Activated T-helper 1 cell treated with anti-CD3 and anti-CD28 coated beads, Interleukin-12 subunit alpha, Interleukin-12 subunit beta, Interleukin-2, Interleukin-4 antibody, amounts not matched to agents 30 ng/mL and 10 ng/mL and 1 ng/mL, durations not matched to agents 14 hours and 24 hours and 36 hours (primary cell): Measurements from ENCODE around the gene RGS19. TPM values are rescaled to one million over a fixed set of nuclear protein-coding genes. Genes with fewer than 3 reads are reported as not detected.

Experiments
- DNase-seq: peaks from one replicate; pipeline ENCODE4 v3.0.0; 2021; ENCODE audit warnings: low spot score
- H3K27ac Mint-ChIP-seq: one replicate; pipeline ENCODE4 v1.8.0; 2021; ENCODE audit warnings: mild to moderate bottlenecking, mixed read lengths
- H3K27me3 Mint-ChIP-seq: one replicate; pipeline ENCODE4 v1.8.0; 2022; ENCODE audit warnings: mild to moderate bottlenecking, moderate library complexity, mixed read lengths; ENCODE audit not compliant: insufficient read depth
- H3K36me3 Mint-ChIP-seq: one replicate; pipeline ENCODE4 v1.8.0; 2021; ENCODE audit warnings: low read depth, mixed read lengths
- H3K4me1 Mint-ChIP-seq: one replicate; pipeline ENCODE4 v1.8.0; 2021; ENCODE audit warnings: low read depth, mixed read lengths
- H3K4me3 Mint-ChIP-seq: one replicate; pipeline ENCODE4 v1.8.0; 2021; ENCODE audit warnings: mild to moderate bottlenecking, moderate library complexity, mixed read lengths
- H3K9me3 Mint-ChIP-seq: one replicate; pipeline ENCODE4 v1.8.0; 2021; ENCODE audit warnings: mixed read lengths
- intact Hi-C: fragments of 100-400 bp; cut with micrococcal nuclease; formaldehyde crosslinking; loops from one replicate; pipeline ENCODE4 v1.15.1; 2024
- total RNA-seq: library from RNA; stranded (reverse); gene quantifications from 2 replicates; pipeline ENCODE4 v1.2.3, GENCODE V29; 2022

Gene RGS19
- total RNA-seq, 1 donor from 2014 or later, result 54.7 TPM

DNA sequence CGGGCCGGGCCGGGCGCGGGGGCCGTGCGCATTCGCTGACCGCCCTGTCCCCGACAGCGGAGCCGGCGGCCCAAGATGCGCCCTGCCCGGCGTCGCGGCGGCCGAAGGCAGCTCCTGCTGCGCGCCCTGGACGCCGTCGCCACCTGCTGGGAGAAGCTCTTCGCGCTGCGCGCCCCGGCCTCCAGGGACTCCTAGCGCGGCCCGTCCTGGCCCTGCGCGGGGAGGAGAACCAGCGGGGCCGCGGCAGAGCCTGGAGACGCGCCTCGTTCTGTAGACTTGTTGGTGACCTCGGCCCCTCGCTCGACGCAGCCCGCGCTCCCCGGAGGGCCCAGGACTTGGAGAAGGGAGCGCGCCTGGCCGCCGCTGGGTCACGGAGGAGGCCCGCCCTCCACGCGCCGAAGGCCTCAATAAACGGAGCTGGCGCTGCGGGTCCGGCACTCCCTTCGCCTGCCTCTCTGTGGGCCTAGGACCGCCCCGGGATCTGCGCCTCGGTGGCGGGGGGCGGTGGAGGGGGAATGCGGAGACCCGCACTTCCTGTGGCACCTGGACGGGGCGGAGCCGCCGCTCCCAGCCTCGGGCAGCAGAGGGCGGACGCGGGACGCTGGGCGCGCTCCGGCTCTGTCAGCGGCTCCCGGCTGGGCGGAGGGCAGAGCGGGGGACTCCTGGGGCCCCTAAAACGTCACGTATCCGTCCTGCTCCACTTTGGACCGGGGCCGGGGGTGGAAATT, 40.6 kb downstream of the RGS19 start:
- H3K36me3 Mint-ChIP-seq, result peaks cover 11% of the 10 kb centered on the region
- intact Hi-C loops, result loop anchor here (1.0 to 5.0 kb wide), 4 partner anchors 19 to 82 kb away; partner anchors contain the start of genes RGS19 and TCEA2
- no peaks in the 10 kb centered on the region for H3K9me3 Mint-ChIP-seq
- DNase-seq, result peak; percentile 77
- peaks cover 3% of the 10 kb centered on the region for H3K27me3 Mint-ChIP-seq
- H3K4me1 Mint-ChIP-seq, result peaks cover 51% of the 10 kb centered on the region
- H3K4me3 Mint-ChIP-seq, result peak overlapping the region; percentile 73
- no peak overlapping the region for H3K27ac Mint-ChIP-seq

- DNase-seq, result no peak
- Mint-ChIP-seq H3K36me3 (peaks cover 15% of the 10 kb centered on the region), H3K27ac (no peak overlapping the region), H3K4me3 (peak overlapping the region; percentile 81), H3K9me3 (no peaks in the 10 kb centered on the region), H3K27me3 (peaks cover 3% of the 10 kb centered on the region), H3K4me1 (peaks cover 52% of the 10 kb centered on the region)
- intact Hi-C loops, result loop anchor here (5.0 kb wide), 1 partner anchor 39 kb away; the partner anchor contains the start of gene RGS19
Measured at GRCh38 chr20:64038224-64038564, 41.1 kb downstream of the RGS19 start.

DNA sequence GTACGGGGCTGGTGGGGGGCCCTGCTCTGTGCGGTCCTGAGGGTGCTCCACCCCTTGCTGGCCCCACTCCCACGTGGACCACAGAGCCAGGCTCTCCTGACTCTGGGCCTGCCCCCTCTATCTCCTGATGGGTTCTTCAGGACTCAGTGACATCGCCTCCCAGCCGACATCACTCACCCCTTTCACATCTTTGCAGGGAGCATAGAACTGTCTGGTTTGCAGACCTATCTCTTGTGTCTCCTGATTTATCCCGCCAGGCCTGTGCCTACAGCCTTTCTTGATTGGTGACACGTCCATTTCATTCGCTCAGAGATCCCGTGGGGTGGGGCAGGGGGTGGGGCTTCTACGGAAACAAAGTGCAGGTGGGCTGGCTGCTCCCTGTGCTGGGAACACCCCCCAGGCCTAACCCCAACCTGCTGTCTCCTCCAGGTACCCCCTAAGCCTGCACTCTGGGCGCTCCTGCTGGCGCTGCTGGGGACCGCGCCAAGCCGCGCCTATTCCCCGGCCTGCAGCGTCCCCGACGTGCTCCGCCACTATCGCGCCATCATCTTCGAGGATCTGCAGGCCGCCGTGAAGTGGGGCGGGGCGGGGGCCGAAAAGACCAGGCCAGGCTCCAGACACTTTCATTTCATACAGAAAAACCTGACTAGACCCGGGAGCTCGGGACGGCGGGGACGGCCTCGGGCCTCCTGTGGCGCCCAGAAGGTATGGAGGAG, 41.7 kb downstream of the RGS19 start:
- Mint-ChIP-seq H3K4me3 (peak overlapping the region; percentile 81), H3K27me3 (peaks cover 3% of the 10 kb centered on the region), H3K9me3 (no peaks in the 10 kb centered on the region), H3K36me3 (peaks cover 15% of the 10 kb centered on the region), H3K4me1 (peaks cover 52% of the 10 kb centered on the region), H3K27ac (peak overlapping the region; percentile 86)
- intact Hi-C loops, result loop anchor here (5.0 kb wide), 1 partner anchor 40 kb away; the partner anchor contains the start of gene RGS19
- no peak for DNase-seq

GRCh38 chr20:64037199-64037497, 42.2 kb downstream of the RGS19 start:
- Mint-ChIP-seq H3K9me3 (no peaks in the 10 kb centered on the region), H3K4me3 (peak overlapping the region; percentile 81), H3K36me3 (peaks cover 15% of the 10 kb centered on the region), H3K27ac (peak overlapping the region; percentile 86), H3K27me3 (peaks cover 3% of the 10 kb centered on the region), H3K4me1 (peaks cover 52% of the 10 kb centered on the region)
- no peak for DNase-seq
- intact Hi-C loops, result loop anchor here (5.0 kb wide), 1 partner anchor 40 kb away; the partner anchor contains the start of gene RGS19

DNA sequence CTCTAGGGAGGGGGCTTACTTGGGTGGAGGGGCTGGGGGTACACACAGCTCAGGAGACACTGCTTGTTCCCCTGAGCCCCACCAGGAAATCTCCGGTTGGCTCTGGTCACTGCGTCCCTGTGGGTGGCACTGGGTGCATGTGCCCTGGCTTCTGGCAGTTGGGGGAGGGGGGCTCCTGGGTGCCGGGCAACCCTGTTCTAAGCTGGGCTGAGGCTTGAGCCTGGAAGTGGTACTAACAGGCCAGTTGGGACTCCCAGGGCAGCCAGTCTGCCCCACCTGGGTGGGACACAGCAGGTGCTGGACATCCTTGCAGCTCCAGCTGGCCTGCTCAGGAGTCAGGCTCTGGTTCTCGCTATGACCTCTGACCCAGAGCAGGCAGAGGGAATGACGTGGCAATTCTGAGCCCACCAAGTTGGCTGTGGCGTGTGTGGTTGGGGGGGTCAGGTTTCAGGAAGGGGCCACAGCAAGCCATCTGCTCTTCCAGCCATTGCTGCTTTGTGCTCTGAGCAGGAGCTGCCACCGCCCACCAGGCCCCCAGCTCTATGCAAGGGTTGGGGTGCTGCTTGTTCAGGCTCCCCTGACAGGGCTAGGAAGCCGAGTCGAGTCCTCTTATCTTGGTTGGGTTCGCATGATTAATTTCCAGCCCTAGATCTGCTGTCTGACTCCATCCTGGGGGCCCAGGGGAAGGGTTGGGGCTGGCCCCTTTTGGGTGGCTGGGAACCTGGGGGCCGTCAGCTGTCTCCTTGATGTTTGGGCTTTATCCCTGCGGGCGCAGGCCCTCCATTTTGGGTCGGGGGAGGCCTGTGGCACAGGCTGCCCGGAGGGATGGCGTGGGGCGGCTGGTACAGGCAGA, 42.7 kb downstream of the RGS19 start:
- peaks cover 52% of the 10 kb centered on the region for H3K4me1 Mint-ChIP-seq
- no peak for DNase-seq
- H3K9me3 Mint-ChIP-seq, result no peaks in the 10 kb centered on the region

GRCh38 chr20:64035933-64036345, 43.4 kb downstream of the RGS19 start, which contains the start of gene C20orf204:
Gene C20orf204 (plus strand): TSS chr20:64036182. CDS start chr20:64036324, 142 bp downstream.
- peaks cover 49% of the 10 kb centered on the region for H3K4me1 Mint-ChIP-seq
- intact Hi-C loops, result loop anchor here (1.0 to 5.0 kb wide), 3 partner anchors 41 to 498 kb away; partner anchors contain the start of gene RGS19
- peak within 1 kb of the TSS; percentile 98 for H3K27ac Mint-ChIP-seq
- no peak for DNase-seq
- no peaks in the 10 kb centered on the region for H3K9me3 Mint-ChIP-seq
- peaks cover 18% of the 10 kb centered on the region for H3K36me3 Mint-ChIP-seq
- peaks cover 3% of the 10 kb centered on the region for H3K27me3 Mint-ChIP-seq
- peak within 1 kb of the TSS; percentile 81 for H3K4me3 Mint-ChIP-seq

More for the DNA sequence above, 42.7 kb downstream of the RGS19 start:
- Mint-ChIP-seq H3K27me3 (peaks cover 3% of the 10 kb centered on the region), H3K27ac (peak overlapping the region; percentile 86), H3K36me3 (peaks cover 15% of the 10 kb centered on the region), H3K4me3 (peak overlapping the region; percentile 81)
- intact Hi-C loops, result loop anchor here (5.0 kb wide), 1 partner anchor 41 kb away; the partner anchor contains the start of gene RGS19

DNA sequence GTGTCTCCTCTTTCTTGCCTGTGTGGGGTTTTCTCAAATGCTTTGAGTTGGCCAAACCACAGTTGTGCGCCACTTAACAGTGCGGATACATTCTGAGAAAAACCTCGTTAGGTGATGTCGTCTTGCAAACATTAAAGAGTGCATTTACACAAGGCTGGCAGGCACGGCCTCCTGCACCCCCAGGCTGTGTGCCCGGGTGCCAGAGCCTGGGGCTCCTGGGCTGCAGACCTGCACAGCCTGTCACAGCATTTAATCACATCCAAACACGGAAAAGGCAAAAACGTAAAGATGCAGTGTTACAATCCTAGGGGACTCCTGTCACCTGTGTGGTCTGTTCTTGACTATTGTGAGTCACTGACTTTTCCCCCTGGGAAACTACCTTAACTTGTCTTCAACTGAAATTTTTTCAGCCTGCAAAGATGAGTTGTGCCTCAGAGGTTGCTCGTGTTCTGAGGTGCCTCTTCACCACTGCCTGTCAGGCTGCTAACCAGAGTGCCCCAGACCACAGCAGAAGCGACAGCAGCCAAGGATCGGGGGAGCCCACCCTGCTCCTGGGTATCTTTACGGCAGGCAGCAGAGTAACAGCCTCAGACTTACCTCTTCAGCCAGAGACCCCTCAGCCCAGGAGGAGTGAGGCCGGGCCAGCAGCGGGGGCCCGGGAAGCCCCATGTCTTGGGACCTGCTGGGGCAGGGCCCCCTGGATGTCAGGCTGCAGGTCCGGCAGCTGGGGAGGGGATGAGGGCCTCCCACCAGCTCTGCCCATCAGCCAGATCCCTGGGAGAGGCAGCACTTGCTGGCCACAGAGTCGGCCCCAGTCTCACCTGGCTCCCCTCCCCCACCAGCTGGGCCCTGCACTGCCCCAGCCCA, 44.0 kb downstream of the RGS19 start:
- H3K27me3 Mint-ChIP-seq, result peaks cover 3% of the 10 kb centered on the region
- H3K27ac Mint-ChIP-seq, result peak overlapping the region; percentile 98
- peaks cover 47% of the 10 kb centered on the region for H3K4me1 Mint-ChIP-seq
- peak overlapping the region; percentile 79 for H3K4me3 Mint-ChIP-seq
- no peaks in the 10 kb centered on the region for H3K9me3 Mint-ChIP-seq
- H3K36me3 Mint-ChIP-seq, result peaks cover 21% of the 10 kb centered on the region
- intact Hi-C loops, result loop anchor here (1.0 to 5.0 kb wide), 3 partner anchors 42 to 497 kb away; partner anchors contain the start of gene RGS19
- DNase-seq, result peak; percentile 59

GRCh38 chr20:64033981-64034493, 45.3 kb downstream of the RGS19 start:
- intact Hi-C loops, result no loop called here

GRCh38 chr20:64032706-64033624, 46.4 kb downstream of the RGS19 start:
- peaks cover 27% of the 10 kb centered on the region for H3K36me3 Mint-ChIP-seq
- H3K4me3 Mint-ChIP-seq, result no peak overlapping the region
- no peaks in the 10 kb centered on the region for H3K9me3 Mint-ChIP-seq
- no peaks in the 10 kb centered on the region for H3K27me3 Mint-ChIP-seq
- no peak for DNase-seq
- H3K4me1 Mint-ChIP-seq, result peaks cover 37% of the 10 kb centered on the region
- intact Hi-C loops, result no loop called here
- H3K27ac Mint-ChIP-seq, result peak overlapping the region; percentile 61

More at GRCh38 chr20:64033981-64034493, 45.3 kb downstream of the RGS19 start:
- Mint-ChIP-seq H3K36me3 (peaks cover 24% of the 10 kb centered on the region), H3K27ac (peak overlapping the region; percentile 98), H3K4me3 (no peak overlapping the region), H3K27me3 (no peaks in the 10 kb centered on the region), H3K9me3 (no peaks in the 10 kb centered on the region), H3K4me1 (peaks cover 37% of the 10 kb centered on the region)
- DNase-seq, result no peak

DNA sequence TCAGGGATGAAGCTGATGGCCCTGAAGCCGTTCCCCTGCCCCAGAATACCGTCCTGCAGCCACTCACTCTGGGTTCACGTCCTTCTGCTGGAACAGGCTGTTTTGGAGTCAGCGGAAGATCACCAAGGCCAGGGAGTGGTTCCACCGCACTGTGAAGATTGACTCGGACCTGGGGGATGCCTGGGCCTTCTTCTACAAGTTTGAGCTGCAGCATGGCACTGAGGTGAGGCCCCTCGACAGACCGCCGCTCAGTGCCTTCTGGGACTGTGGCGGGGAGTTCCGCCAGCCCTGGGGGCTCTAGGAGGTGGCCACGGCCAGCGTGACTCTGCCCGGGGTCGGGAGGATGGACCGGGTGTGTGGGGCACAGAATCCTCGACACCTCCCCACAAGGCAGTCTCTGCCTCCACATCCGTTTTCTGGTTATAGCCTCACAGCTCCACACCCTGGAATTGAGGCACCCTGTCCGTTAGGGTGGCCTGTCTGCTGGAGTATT, 47.5 kb downstream of the RGS19 start:
- Mint-ChIP-seq H3K9me3 (no peaks in the 10 kb centered on the region), H3K4me1 (peaks cover 28% of the 10 kb centered on the region), H3K36me3 (peaks cover 29% of the 10 kb centered on the region), H3K27ac (no peak overlapping the region), H3K27me3 (no peaks in the 10 kb centered on the region), H3K4me3 (no peak overlapping the region)
- DNase-seq, result no peak
- intact Hi-C loops, result loop anchor here (2.0 kb wide), 1 partner anchor 43 kb away; no protein-coding TSS in a partner anchor
